Fibroblast of lung (primary cell): Measurements from ENCODE around the gene NFE2.

Experiments
- EZH2 ChIP-seq: IDR thresholded peaks from 2 replicates; pipeline ENCODE4 v1.5.1; 2012; ENCODE audit warnings: low read length, control low read depth, mild to moderate bottlenecking; ENCODE audit errors: missing control alignments
- TF ChIP-seq, protein P1 (sequence below), 2 donors: IDR thresholded peaks in 1 of 2; conservative IDR thresholded peaks in 1 of 2; 1 replicate in 1 of 2; 2 replicates in 1 of 2; pipeline ENCODE4 v1.5.1; 2011 to 2012; ENCODE audit warnings: low read length in 2 of 2, control low read depth in 1 of 2, inconsistent platforms in 1 of 2, low read depth in 1 of 2, mild to moderate bottlenecking in 1 of 2

DNA sequence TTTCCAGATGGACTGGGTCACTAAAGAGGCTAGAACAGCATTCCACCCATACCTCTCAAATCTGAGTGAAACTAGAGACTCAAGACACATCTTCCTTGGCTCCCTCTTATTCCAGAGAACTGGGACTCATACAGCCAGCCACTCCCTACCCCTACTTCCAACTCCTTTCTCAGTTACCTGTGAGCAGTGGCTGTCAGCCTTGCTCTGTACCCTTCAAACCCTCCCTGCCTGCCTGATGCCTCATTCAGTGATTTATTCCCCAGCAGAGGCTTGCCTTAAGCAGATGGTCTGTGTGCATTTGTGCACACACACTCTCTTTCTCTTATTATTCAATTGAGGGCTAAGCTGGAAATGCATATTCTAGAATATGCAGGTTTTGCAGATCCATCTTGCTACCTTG, 48.9 kb upstream of the NFE2 start:
- TF ChIP-seq, protein P1, sequence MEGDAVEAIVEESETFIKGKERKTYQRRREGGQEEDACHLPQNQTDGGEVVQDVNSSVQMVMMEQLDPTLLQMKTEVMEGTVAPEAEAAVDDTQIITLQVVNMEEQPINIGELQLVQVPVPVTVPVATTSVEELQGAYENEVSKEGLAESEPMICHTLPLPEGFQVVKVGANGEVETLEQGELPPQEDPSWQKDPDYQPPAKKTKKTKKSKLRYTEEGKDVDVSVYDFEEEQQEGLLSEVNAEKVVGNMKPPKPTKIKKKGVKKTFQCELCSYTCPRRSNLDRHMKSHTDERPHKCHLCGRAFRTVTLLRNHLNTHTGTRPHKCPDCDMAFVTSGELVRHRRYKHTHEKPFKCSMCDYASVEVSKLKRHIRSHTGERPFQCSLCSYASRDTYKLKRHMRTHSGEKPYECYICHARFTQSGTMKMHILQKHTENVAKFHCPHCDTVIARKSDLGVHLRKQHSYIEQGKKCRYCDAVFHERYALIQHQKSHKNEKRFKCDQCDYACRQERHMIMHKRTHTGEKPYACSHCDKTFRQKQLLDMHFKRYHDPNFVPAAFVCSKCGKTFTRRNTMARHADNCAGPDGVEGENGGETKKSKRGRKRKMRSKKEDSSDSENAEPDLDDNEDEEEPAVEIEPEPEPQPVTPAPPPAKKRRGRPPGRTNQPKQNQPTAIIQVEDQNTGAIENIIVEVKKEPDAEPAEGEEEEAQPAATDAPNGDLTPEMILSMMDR (conservative IDR thresholded peaks at IDR 0.05 in 1 of 2, IDR thresholded peaks at IDR 0.05 in 1 of 2; ENCODE audit: low read depth in 1 of 2, low read length in 2 of 2): no peak
- TF ChIP-seq EZH2: no peak
